HG02840 (cell line): ENCODE data around the gene SIK2.

Experiments used
- ATAC-seq: cut with Tn5 transposase; IDR thresholded peaks from one replicate; pipeline ENCODE4 v1.9.1; 2021; ENCODE audit warnings: mild to moderate bottlenecking, moderate library complexity, moderate number of reproducible peaks; ENCODE audit not compliant: unreplicated experiment, low FRiP score

Gene SIK2

GRCh38 chr11:111776398-111777093 is 174.3 kb downstream of the SIK2 start:
- ATAC-seq: peak; percentile 94

- ATAC-seq: peak; percentile 61
Measured at GRCh38 chr11:111777094-111778046, 175.1 kb downstream of the SIK2 start.

GRCh38 chr11:111778047-111778558 is 175.9 kb downstream of the SIK2 start:
- ATAC-seq: no peak

- ATAC-seq: no peak
Measured at GRCh38 chr11:111779118-111779517, 176.9 kb downstream of the SIK2 start.
